ENCODE data around the gene PCDHGA11. TPM values are rescaled to one million over a fixed set of nuclear protein-coding genes. Genes with fewer than 3 reads are reported as not detected.

PCDHGA11 gene
- total RNA-seq, 1 experiment from 2014 or later, result 8.4 TPM

DNA sequence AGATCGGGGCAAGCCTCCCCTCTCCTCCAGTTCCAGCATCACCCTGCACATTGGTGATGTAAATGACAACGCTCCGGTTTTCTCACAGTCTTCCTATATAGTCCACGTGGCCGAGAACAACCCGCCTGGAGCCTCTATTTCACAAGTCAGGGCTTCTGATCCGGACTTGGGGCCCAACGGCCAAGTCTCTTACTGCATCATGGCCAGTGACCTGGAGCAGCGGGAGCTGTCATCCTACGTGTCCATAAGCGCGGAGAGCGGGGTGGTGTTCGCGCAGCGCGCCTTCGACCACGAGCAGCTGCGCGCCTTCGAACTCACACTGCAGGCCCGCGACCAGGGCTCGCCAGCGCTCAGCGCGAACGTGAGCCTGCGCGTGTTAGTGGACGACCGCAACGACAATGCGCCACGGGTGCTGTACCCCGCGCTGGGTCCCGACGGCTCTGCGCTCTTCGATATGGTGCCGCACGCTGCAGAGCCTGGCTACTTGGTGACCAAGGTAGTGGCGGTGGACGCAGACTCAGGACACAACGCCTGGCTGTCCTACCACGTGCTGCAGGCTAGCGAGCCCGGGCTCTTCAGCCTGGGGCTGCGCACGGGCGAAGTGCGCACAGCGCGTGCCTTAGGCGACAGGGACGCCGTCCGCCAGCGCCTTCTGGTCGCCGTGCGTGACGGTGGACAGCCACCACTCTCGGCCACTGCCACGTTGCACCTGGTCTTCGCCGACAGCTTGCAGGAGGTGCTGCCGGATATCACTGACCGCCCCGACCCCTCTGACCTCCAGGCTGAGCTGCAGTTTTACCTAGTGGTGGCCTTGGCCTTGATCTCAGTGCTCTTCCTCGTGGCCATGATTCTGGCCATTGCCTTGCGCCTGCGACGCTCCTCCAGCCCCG lies 31.5 kb upstream of the PCDHGA11 start:
- CTCF ChIA-PET, result interaction anchor here (1.1 to 3.5 kb wide), 7 partner anchors 15 to 178 kb away, joined by 3 to 24 read pairs (median 6); partner anchors contain the start of genes PCDHB14, PCDHGA6, PCDHGB3 and PCDHGB6
- no peak for TF ChIP-seq KAT7 (CRISPR knock-in tag; IDR thresholded peaks at IDR 0.05; ENCODE audit: borderline replicate concordance)
- TF ChIP-seq NR2C2 (CRISPR knock-in tag; IDR thresholded peaks at IDR 0.05), result no peak
- TF ChIP-seq, protein P1, sequence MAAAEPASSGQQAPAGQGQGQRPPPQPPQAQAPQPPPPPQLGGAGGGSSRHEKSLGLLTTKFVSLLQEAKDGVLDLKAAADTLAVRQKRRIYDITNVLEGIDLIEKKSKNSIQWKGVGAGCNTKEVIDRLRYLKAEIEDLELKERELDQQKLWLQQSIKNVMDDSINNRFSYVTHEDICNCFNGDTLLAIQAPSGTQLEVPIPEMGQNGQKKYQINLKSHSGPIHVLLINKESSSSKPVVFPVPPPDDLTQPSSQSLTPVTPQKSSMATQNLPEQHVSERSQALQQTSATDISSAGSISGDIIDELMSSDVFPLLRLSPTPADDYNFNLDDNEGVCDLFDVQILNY (CRISPR knock-in tag; IDR thresholded peaks at IDR 0.05), result no peak
- TF ChIP-seq, protein P2, sequence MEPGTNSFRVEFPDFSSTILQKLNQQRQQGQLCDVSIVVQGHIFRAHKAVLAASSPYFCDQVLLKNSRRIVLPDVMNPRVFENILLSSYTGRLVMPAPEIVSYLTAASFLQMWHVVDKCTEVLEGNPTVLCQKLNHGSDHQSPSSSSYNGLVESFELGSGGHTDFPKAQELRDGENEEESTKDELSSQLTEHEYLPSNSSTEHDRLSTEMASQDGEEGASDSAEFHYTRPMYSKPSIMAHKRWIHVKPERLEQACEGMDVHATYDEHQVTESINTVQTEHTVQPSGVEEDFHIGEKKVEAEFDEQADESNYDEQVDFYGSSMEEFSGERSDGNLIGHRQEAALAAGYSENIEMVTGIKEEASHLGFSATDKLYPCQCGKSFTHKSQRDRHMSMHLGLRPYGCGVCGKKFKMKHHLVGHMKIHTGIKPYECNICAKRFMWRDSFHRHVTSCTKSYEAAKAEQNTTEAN (CRISPR knock-in tag; IDR thresholded peaks at IDR 0.05), result peak; percentile 30; the same call in 1 of the 2 replicates
- TF ChIP-seq ZNF138 (CRISPR knock-in tag; conservative IDR thresholded peaks at IDR 0.05), result no peak
- TF ChIP-seq, protein P3, sequence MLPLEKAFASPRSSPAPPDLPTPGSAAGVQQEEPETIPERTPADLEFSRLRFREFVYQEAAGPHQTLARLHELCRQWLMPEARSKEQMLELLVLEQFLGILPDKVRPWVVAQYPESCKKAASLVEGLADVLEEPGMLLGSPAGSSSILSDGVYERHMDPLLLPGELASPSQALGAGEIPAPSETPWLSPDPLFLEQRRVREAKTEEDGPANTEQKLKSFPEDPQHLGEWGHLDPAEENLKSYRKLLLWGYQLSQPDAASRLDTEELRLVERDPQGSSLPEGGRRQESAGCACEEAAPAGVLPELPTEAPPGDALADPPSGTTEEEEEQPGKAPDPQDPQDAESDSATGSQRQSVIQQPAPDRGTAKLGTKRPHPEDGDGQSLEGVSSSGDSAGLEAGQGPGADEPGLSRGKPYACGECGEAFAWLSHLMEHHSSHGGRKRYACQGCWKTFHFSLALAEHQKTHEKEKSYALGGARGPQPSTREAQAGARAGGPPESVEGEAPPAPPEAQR (CRISPR knock-in tag; IDR thresholded peaks at IDR 0.05), result no peak
- no peak for TF ChIP-seq TEAD1 (CRISPR knock-in tag; IDR thresholded peaks at IDR 0.05)
- no peak for TF ChIP-seq HMGA2 (CRISPR knock-in tag; IDR thresholded peaks at IDR 0.05)
- TF ChIP-seq SMAD4 (CRISPR knock-in tag; IDR thresholded peaks at IDR 0.05), result no peak
- no peak for TF ChIP-seq NR3C1 (CRISPR knock-in tag; conservative IDR thresholded peaks at IDR 0.05; ENCODE audit: low read depth)
- no peak for TF ChIP-seq ZNF219 (CRISPR knock-in tag; IDR thresholded peaks at IDR 0.05; ENCODE audit: borderline replicate concordance)
- no peak for TF ChIP-seq PRRX2 (CRISPR knock-in tag; IDR thresholded peaks at IDR 0.05)
- no peak for TF ChIP-seq ZNF416 (CRISPR knock-in tag; IDR thresholded peaks at IDR 0.05)
- no peak for TF ChIP-seq JAZF1 (CRISPR knock-in tag; IDR thresholded peaks at IDR 0.05)
- no peak for TF ChIP-seq SMAD3 (CRISPR knock-in tag; IDR thresholded peaks at IDR 0.05; ENCODE audit: borderline replicate concordance)
- TF ChIP-seq ZNF423 (CRISPR knock-in tag; IDR thresholded peaks at IDR 0.05), result no peak
- TF ChIP-seq, protein P4, sequence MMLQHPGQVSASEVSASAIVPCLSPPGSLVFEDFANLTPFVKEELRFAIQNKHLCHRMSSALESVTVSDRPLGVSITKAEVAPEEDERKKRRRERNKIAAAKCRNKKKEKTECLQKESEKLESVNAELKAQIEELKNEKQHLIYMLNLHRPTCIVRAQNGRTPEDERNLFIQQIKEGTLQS (CRISPR knock-in tag; conservative IDR thresholded peaks at IDR 0.05), result 0 out of 2 replicates have a peak, but pooled peaks have one; percentile 59
- no peak for TF ChIP-seq ATF1 (CRISPR knock-in tag; IDR thresholded peaks at IDR 0.05)
- TF ChIP-seq GTF2I (CRISPR knock-in tag; conservative IDR thresholded peaks at IDR 0.05), result no peak
- TF ChIP-seq ZNF317 (CRISPR knock-in tag; IDR thresholded peaks at IDR 0.05; ENCODE audit: borderline replicate concordance, low read depth), result no peak
- TF ChIP-seq, protein P5, sequence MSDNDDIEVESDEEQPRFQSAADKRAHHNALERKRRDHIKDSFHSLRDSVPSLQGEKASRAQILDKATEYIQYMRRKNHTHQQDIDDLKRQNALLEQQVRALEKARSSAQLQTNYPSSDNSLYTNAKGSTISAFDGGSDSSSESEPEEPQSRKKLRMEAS (CRISPR knock-in tag; IDR thresholded peaks at IDR 0.05), result no peak
- TF ChIP-seq IRF2 (CRISPR knock-in tag; IDR thresholded peaks at IDR 0.05; ENCODE audit: borderline replicate concordance, low read depth), result 0 out of 2 replicates have a peak, but pooled peaks have one; percentile 60
- TF ChIP-seq GABPB1 (CRISPR knock-in tag; IDR thresholded peaks at IDR 0.05), result no peak
- H3K27ac Mint-ChIP-seq, result no peak overlapping the region
- peaks cover 64% of the 10 kb centered on the region for H3K36me3 Mint-ChIP-seq
- peaks cover 27% of the 10 kb centered on the region for H3K27me3 Mint-ChIP-seq (ENCODE audit: low read depth)
- peak overlapping the region; percentile 2; the same call in 1 of the 2 replicates for H3K4me3 Mint-ChIP-seq
- peaks cover 68% of the 10 kb centered on the region for H3K9me3 Mint-ChIP-seq
- ATAC-seq, result no peak
- POLR2A ChIA-PET, result no interaction called here
- H3K4me1 Mint-ChIP-seq, result 0 out of 2 replicates have a peak, but pooled peaks cover 3% of the 10 kb centered on the region
- DNase-seq (ENCODE audit: low spot score), result no peak
